Pancreas (tissue), 10 donors: ENCODE data around the gene CCDC150. TPM values are rescaled to one million over a fixed set of nuclear protein-coding genes. Genes with fewer than 3 reads are reported as not detected.

Experiments used
- ATAC-seq, 4 donors: fragments of 200-7000 bp; cut with Tn5 transposase; one replicate each; pipeline versions ENCODE4 v1.8.0 to v1.9.1; 2020; ENCODE audit warnings: mild to moderate bottlenecking in 4 of 4, moderate library complexity in 4 of 4
- DNase-seq, 6 donors: peaks; one replicate each; pipeline ENCODE4 v3.0.0-alpha.2; 2020
- FAIRE-seq: peaks from 2 replicates; lab custom pipeline; 2012; peaks lifted over from hg19 to GRCh38; lab: Jason Lieb, UNC
- H3K27ac ChIP-seq, 4 donors: fragments of 200-600 bp; sonication (generic); 1 replicate in 3 of 4; 2 replicates in 1 of 4; pipeline versions ENCODE4 v1.5.0 to v1.8.0; 2020
- H3K27me3 ChIP-seq, 4 donors: fragments of 200-600 bp; one replicate each; pipeline ENCODE4 v1.8.0; 2021
- H3K36me3 ChIP-seq, 3 donors: fragments of 200-600 bp; sonication (generic) in 1 of 3; one replicate each; pipeline versions ENCODE4 v1.5.0 to v1.8.0; 2020 to 2021
- H3K4me1 ChIP-seq, 3 donors: fragments of 200-600 bp; one replicate each; pipeline ENCODE4 v1.8.0; 2021
- H3K4me3 ChIP-seq, 4 donors: fragments of 200-600 bp; sonication (generic) in 2 of 4; one replicate each; pipeline versions ENCODE4 v1.5.0 to v1.8.0; 2020 to 2021
- H3K9me3 ChIP-seq, 4 donors: fragments of 200-600 bp; one replicate each; pipeline ENCODE4 v1.8.0; 2021
- WGBS, 2 donors: extraction: QIAGEN DNeasy Blood & Tissue Kit; methylation state at CpG; one replicate each; pipeline ENCODE4 v1.1.7; 2013; 5-methylcytosine and 5-hydroxymethylcytosine counted together
- intact Hi-C, 3 donors: fragments of 100-400 bp; cut with DNase I; formaldehyde crosslinking; loops; one replicate each; pipeline versions ENCODE4 v1.11.1 to v1.14.2; 2022
- polyA plus RNA-seq, 2 donors: library from polyadenylated mRNA; stranded (reverse); fragments of 200-250 nt; gene quantifications; one replicate each; pipeline ENCODE4 v1.2.3, GENCODE V29; 2013
- total RNA-seq, 6 donors: library from RNA; stranded (reverse); fragmentation: NEBNext Ultra II Directional in 4 of 6; extraction: Animal tissue kit (Norgen Biotek cat#: 25700) in 4 of 6; gene quantifications; one replicate each; pipeline versions ENCODE4 v1.2.1 to v1.2.4, GENCODE V29; 2021 to 2023
- TF ChIP-seq, protein P1 (sequence below), 4 donors: fragments of 200-600 bp; sonication (generic) in 3 of 4; IDR thresholded peaks; one replicate each; pipeline versions ENCODE4 v1.5.0 to v1.8.0; 2021; ENCODE audit warnings: antibody characterized with exemption in 4 of 4
- donor health status: healthy with polysubstance abuse.
- donor health status: DM: no; HTN: no; CAD: no; lungs with moderate emphysema.
- donor health status: DM: no; HTN: no; CAD: no.
- donor health status: control.
- donor health status: control.
- donor health status: Bipolar disorder and iron deficiency.
- donor health status: DM: yes; HTN: yes; CAD: no.
- donor health status: DM: no; HTN: no; CAD: no.
- donor health status: DM: no; HTN: no; CAD: no.
- donor health status: DM: yes; HTN: yes; CAD: no.

CCDC150 gene
- total and polyA plus RNA-seq, 8 donors: 0.26 to 1.4 (median 0.60) TPM; not detected in 1

DNA sequence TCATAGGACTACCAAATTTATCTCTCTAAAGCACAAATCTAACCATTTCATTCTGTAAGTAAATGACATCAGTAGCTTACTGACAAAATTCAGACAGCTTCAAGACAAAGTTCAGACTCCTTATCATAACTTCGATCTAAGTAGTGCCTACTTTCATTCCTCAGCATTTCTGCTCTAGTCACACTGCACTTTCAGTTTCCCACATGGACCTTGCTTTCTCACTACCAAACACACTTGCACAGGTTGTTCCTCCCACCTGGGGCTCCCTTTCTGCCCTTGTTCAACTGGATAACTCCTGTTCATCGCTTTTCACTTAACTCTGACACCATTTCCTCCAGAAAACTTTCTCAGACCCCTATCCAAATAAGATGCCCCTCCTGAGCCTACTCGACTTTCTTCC, 22.1 kb upstream of the CCDC150 start:
- H3K36me3 ChIP-seq: no peaks in the 10 kb centered on the region
- DNase-seq: no peak
- TF ChIP-seq, protein P1, sequence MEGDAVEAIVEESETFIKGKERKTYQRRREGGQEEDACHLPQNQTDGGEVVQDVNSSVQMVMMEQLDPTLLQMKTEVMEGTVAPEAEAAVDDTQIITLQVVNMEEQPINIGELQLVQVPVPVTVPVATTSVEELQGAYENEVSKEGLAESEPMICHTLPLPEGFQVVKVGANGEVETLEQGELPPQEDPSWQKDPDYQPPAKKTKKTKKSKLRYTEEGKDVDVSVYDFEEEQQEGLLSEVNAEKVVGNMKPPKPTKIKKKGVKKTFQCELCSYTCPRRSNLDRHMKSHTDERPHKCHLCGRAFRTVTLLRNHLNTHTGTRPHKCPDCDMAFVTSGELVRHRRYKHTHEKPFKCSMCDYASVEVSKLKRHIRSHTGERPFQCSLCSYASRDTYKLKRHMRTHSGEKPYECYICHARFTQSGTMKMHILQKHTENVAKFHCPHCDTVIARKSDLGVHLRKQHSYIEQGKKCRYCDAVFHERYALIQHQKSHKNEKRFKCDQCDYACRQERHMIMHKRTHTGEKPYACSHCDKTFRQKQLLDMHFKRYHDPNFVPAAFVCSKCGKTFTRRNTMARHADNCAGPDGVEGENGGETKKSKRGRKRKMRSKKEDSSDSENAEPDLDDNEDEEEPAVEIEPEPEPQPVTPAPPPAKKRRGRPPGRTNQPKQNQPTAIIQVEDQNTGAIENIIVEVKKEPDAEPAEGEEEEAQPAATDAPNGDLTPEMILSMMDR (IDR thresholded peaks at IDR 0.05): no peak
- 54 to 67% methylated on average over 3 of the region's 3 CpGs for WGBS, 2 donors
- no peaks in the 10 kb centered on the region for H3K9me3 ChIP-seq
- no peak for ATAC-seq
- H3K4me1 ChIP-seq: no peaks in the 10 kb centered on the region
- no peak overlapping the region for H3K27ac ChIP-seq
- no peak for FAIRE-seq
- H3K4me3 ChIP-seq: no peak overlapping the region
- no peaks in the 10 kb centered on the region for H3K27me3 ChIP-seq
- intact Hi-C loops: no loop called here

DNA sequence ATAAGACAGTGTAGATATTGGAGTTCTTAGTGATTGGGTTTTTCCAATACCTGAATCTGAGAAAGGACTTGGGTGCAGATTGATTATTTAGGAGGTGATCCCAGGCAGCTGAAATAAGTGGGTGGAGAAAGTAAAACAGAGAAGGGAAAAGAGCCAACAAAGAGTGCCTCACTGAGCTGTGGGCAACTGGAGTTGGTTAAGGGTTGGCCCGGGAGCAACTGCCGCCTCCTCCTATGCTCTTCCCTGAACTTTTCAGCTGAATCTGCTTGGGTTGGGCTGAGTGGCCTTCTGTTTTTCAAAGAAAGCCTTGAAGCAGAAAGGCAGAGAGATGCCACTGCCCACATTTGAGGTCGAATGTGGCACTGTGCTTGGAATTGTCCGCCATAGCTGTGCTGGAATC, 20.9 kb upstream of the CCDC150 start:
- Histone ChIP-seq H3K9me3 (no peaks in the 10 kb centered on the region), H3K4me3 (no peak overlapping the region), H3K4me1 (no peaks in the 10 kb centered on the region), H3K36me3 (no peaks in the 10 kb centered on the region), H3K27me3 (no peaks in the 10 kb centered on the region), H3K27ac (no peak overlapping the region)
- whole genome bisulfite sequencing, 2 donors: 78 to 85% methylated on average over 4 of the region's 4 CpGs
- no peak for DNase-seq
- FAIRE-seq: no peak
- TF ChIP-seq, protein P1 (IDR thresholded peaks at IDR 0.05): no peak
- intact Hi-C loops: no loop called here
- no peak for ATAC-seq

DNA sequence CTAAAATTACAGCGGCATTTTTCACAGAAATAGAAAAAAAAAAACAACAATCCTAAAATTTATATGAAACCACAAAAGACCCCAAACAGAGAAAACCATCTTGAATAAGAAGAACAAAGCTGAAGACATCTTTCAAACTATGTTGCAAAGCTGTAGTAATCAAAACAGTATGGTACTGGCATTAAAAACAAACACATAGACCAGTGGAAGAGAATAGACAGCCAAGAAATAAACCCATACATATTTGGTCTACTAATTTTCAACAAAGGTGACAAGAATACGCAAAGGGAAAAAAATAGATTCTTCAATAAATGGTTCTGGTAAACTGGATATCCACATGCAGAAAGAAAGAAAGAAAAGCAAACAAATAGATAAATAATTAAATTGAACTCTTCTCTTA, 9.0 kb upstream of the CCDC150 start:
- no peak for FAIRE-seq
- Histone ChIP-seq H3K27ac (no peak overlapping the region), H3K36me3 (no peaks in the 10 kb centered on the region), H3K4me1 (no peaks in the 10 kb centered on the region), H3K4me3 (no peak overlapping the region), H3K9me3 (no peaks in the 10 kb centered on the region), H3K27me3 (no peaks in the 10 kb centered on the region)
- intact Hi-C loops: no loop called here
- no peak for ATAC-seq
- TF ChIP-seq, protein P1 (IDR thresholded peaks at IDR 0.05): no peak
- no peak for DNase-seq
- 67 to 94% methylated on average over 2 of the region's 2 CpGs for WGBS, 2 donors

DNA sequence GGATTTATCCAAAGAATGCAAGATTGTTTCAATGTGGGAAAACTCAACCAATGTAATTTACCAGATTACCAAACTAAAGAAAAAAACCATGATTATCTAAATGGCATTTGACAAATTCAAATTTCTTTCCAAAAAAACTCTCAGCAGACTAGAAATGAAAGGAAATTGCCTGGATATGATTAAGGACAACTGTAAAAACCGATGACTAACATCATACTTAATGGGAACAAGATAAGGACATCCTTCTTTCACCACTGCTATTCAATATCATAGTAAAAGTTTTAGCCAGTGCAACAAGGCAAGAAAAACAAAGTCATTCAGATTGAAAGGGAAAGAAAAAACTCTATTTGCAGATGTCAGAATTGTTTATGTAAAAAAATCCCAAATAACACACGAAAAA, 4.4 kb upstream of the CCDC150 start:
- TF ChIP-seq, protein P1 (IDR thresholded peaks at IDR 0.05): no peak
- ATAC-seq: no peak
- Histone ChIP-seq H3K36me3 (no peaks in the 10 kb centered on the region), H3K27me3 (no peaks in the 10 kb centered on the region), H3K4me3 (no peak overlapping the region), H3K9me3 (no peaks in the 10 kb centered on the region), H3K27ac (no peak overlapping the region), H3K4me1 (no peaks in the 10 kb centered on the region)
- whole genome bisulfite sequencing, 2 donors: 47 to 65% methylated on average over 2 of the region's 2 CpGs
- no peak for FAIRE-seq
- intact Hi-C loops: no loop called here
- DNase-seq: no peak

DNA sequence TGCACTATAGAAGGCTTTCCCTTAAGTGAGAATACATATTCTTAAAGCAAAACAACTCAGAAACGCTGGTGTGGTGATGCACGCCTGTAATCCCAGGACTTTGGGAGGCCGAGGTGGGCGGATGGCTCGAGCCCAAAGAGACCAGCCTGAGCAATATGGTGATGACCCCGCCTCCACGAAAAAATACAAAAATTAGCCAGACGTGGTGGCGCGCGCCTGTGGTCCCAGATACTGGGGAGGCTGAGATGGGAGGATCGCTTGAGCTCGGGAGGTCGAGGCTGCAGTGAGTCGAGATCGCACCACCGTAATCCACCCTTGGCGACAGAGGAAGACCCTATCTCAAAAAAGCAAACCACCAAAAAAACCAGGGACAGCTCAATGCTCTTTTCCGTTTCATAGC, 750 bp upstream of the CCDC150 start:
- Histone ChIP-seq H3K4me3 (peak overlapping the region in 2 of 4 donors; percentile 51 to 54), H3K9me3 (no peaks in the 10 kb centered on the region), H3K27ac (no peak overlapping the region), H3K27me3 (no peaks in the 10 kb centered on the region), H3K36me3 (no peaks in the 10 kb centered on the region), H3K4me1 (no peaks in the 10 kb centered on the region)
- ATAC-seq: no peak
- DNase-seq: peak in 1 of 6 donors; percentile 14
- 84 to 91% methylated on average over 19 of the region's 19 CpGs for WGBS, 2 donors
- intact Hi-C loops: no loop called here
- FAIRE-seq: no peak
- TF ChIP-seq, protein P1 (IDR thresholded peaks at IDR 0.05): no peak
